Uterus (tissue), 4 donors: ENCODE data around the gene IPO4. TPM values are rescaled to one million over a fixed set of nuclear protein-coding genes. Genes with fewer than 3 reads are reported as not detected.

ENCODE experiments used
- DNase-seq, 2 donors: peaks; one replicate each; pipeline ENCODE4 v3.0.0-alpha.2; 2019 to 2020
- H3K27ac ChIP-seq, 2 donors: fragments of 200-600 bp; sonication (generic); 1 replicate in 1 of 2; 2 replicates in 1 of 2; pipeline ENCODE4 v1.5.1; 2016 to 2018
- H3K27me3 ChIP-seq, 2 donors: fragments of 200-600 bp; sonication (generic); one replicate each; pipeline ENCODE4 v1.5.1; 2018 to 2019; ENCODE audit warnings: control low read depth in 1 of 2
- H3K36me3 ChIP-seq, 2 donors: fragments of 200-600 bp; sonication (generic); one replicate each; pipeline ENCODE4 v1.5.1; 2019; ENCODE audit warnings: control low read depth in 1 of 2
- H3K4me1 ChIP-seq, 2 donors: fragments of 200-600 bp; sonication (generic); one replicate each; pipeline ENCODE4 v1.5.1; 2018 to 2019; ENCODE audit warnings: control low read depth in 1 of 2
- H3K4me3 ChIP-seq, 2 donors: fragments of 200-600 bp; sonication (generic); 1 replicate in 1 of 2; 2 replicates in 1 of 2; pipeline ENCODE4 v1.5.1; 2018 to 2019; ENCODE audit warnings: mild to moderate bottlenecking in 1 of 2
- H3K9me3 ChIP-seq, 2 donors: fragments of 200-600 bp; sonication (generic); one replicate each; pipeline ENCODE4 v1.5.1; 2019; ENCODE audit warnings: control low read depth in 1 of 2
- CTCF ChIP-seq, 4 experiments: fragments of 200-600 bp in 2 of 4; fragments of 450-650 bp in 2 of 4; sonication (generic) in 2 of 4; IDR thresholded peaks; one replicate each; pipeline ENCODE4 v1.5.1; 2016 to 2019; ENCODE audit warnings: antibody characterized with exemption in 4 of 4, mild to moderate bottlenecking in 2 of 4, moderate library complexity in 1 of 4
- POLR2A ChIP-seq, 2 donors: fragments of 450-650 bp; IDR thresholded peaks; one replicate each; pipeline ENCODE4 v1.6.1; 2016; ENCODE audit warnings: antibody characterized with exemption in 2 of 2, mild to moderate bottlenecking in 1 of 2, moderate library complexity in 1 of 2
- intact Hi-C: fragments of 100-400 bp; cut with DNase I; formaldehyde crosslinking; loops from one replicate; pipeline ENCODE4 v1.15.1; 2023; ENCODE audit warnings: low total_unique reads
- total RNA-seq, 4 donors: library from RNA; depleted of rRNA in 3 of 4; stranded (reverse); fragments of >200 nt in 3 of 4; gene quantifications; one replicate each; pipeline versions ENCODE4 v1.1.0 to v1.2.4, GENCODE V29; 2014 to 2023
- donor health status: DM: yes; HTN: yes; CAD: no.

Gene IPO4
- total RNA-seq, 4 donors from 2014 or later = 3.1 to 33.7 (median 29.6) TPM

GRCh38 chr14:24184104-24184970 lies 4.3 kb downstream of the IPO4 start:
- no peaks in the 10 kb centered on the region for H3K4me1 ChIP-seq
- H3K27me3 ChIP-seq = no peaks in the 10 kb centered on the region
- H3K36me3 ChIP-seq = no peaks in the 10 kb centered on the region
- DNase-seq = no peak
- intact Hi-C loops = no loop called here
- TF ChIP-seq CTCF (IDR thresholded peaks at IDR 0.05) (no peak), POLR2A (IDR thresholded peaks at IDR 0.05) (no peak)
- H3K27ac ChIP-seq = no peak overlapping the region
- H3K4me3 ChIP-seq = no peak overlapping the region
- H3K9me3 ChIP-seq = no peaks in the 10 kb centered on the region

DNA sequence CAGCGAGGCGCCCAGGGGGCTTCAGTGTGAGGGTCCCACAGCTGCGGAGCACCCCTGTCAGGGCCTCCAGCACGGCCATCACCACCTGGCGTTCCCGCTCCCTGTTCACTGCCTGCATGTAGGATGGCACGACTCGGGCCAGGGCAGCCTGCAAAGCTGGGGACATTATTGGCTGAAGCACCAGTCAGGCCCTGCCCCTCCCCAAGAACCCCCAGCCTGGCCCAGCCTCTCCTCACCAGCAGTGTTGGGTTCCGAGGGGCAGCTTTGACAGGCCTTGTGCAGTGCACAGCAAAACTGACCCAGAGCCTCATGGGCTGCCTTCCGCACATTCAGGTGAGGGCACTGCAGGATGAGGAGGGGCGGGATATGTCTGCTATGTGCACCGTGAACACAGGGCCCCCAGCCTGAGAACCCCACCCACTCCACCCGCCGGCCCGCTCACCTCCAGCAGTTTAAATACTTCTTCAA lies 5.6 kb downstream of the IPO4 start:
- DNase-seq = no peak
- no peak overlapping the region for H3K4me3 ChIP-seq
- intact Hi-C loops = no loop called here
- no peak for TF ChIP-seq POLR2A (IDR thresholded peaks at IDR 0.05)
- no peaks in the 10 kb centered on the region for H3K9me3 ChIP-seq
- H3K27ac ChIP-seq = no peak overlapping the region
- no peaks in the 10 kb centered on the region for H3K4me1 ChIP-seq
- H3K36me3 ChIP-seq = no peaks in the 10 kb centered on the region
- H3K27me3 ChIP-seq = no peaks in the 10 kb centered on the region

DNA sequence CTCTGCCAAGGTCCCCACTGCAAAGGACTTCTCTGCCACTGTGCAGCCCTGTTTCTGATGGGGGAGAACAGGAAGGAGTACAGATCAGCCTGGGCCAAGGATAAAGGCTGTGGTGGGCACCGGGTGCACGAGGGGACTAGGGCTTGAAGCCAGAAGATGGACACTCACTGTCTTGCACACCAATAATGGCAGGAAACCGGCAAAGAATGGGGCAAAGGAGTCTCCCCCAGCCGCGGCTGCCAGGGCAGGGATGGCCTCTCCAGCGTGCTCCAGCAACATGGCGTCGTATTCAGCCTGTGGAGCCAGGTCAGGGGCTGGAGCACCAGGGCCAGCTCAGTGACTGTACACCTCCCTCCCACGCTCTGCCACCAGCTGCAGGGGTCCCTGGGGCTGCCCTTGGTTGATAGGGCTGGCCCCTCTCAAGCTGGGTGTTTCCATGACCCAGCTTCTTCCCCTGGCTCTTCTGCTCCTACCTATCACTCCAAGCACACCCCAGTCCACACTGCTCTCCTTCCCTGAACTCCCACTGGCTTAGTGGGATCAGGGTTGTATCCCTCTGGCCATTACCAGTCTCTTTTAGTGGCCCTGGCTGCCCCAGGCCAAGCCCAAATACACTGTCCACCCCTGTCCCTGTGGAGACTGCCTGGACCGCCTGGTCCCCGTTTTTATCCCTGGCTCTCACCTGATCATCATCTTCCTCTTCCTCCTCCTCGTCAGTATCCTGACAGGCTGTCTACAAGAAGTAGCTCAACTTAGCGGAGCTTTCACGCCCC lies 6.3 kb downstream of the IPO4 start:
- DNase-seq = no peak
- Histone ChIP-seq H3K4me1 (no peaks in the 10 kb centered on the region), H3K4me3 (no peak overlapping the region), H3K9me3 (no peaks in the 10 kb centered on the region), H3K27me3 (no peaks in the 10 kb centered on the region), H3K36me3 (no peaks in the 10 kb centered on the region), H3K27ac (no peak overlapping the region)
- intact Hi-C loops = no loop called here
- TF ChIP-seq POLR2A (IDR thresholded peaks at IDR 0.05) = no peak
- no peak for TF ChIP-seq CTCF (IDR thresholded peaks at IDR 0.05)

GRCh38 chr14:24181371-24182077 lies 7.1 kb downstream of the IPO4 start:
- DNase-seq = no peak
- Histone ChIP-seq H3K9me3 (no peaks in the 10 kb centered on the region), H3K4me3 (no peak overlapping the region), H3K27ac (no peak overlapping the region), H3K36me3 (no peaks in the 10 kb centered on the region), H3K4me1 (no peaks in the 10 kb centered on the region), H3K27me3 (no peaks in the 10 kb centered on the region)
- intact Hi-C loops = no loop called here
- TF ChIP-seq CTCF (IDR thresholded peaks at IDR 0.05) (no peak), POLR2A (IDR thresholded peaks at IDR 0.05) (no peak)

- H3K9me3 ChIP-seq = no peaks in the 10 kb centered on the region
- intact Hi-C loops = no loop called here
- no peaks in the 10 kb centered on the region for H3K4me1 ChIP-seq
- H3K27ac ChIP-seq = peak overlapping the region; percentile 78 to 79
- peak in 1 of 2 donors; percentile 42 for DNase-seq
- no peaks in the 10 kb centered on the region for H3K36me3 ChIP-seq
- H3K27me3 ChIP-seq = no peaks in the 10 kb centered on the region
- no peak overlapping the region for H3K4me3 ChIP-seq
- TF ChIP-seq POLR2A (IDR thresholded peaks at IDR 0.05) (no peak), CTCF (IDR thresholded peaks at IDR 0.05) (no peak)
Measured at GRCh38 chr14:24179961-24180796, 8.4 kb downstream of the IPO4 start.
